ENCODE measurements around the gene RAB12.

RAB12 gene

DNA sequence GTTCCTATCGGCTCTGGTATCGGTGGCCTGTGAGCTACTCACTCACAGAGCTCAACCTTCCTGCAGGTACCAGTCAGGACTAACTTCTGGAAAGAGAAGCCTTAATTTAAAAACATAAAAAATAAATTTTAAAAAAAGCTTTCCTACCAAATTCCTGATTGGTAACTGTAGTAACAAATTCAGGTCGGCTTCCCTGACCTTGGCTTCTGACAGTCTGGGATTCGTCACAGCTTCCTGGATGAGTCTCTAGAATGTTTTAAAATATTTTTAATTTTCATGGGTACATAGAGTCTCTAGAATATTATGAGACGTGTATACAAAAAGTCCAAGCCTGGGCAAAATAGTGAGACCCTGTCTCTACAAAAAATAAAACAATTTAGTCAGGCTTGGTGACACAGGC is 51.1 kb downstream of the RAB12 start:
- TF ChIP-seq, protein P1, sequence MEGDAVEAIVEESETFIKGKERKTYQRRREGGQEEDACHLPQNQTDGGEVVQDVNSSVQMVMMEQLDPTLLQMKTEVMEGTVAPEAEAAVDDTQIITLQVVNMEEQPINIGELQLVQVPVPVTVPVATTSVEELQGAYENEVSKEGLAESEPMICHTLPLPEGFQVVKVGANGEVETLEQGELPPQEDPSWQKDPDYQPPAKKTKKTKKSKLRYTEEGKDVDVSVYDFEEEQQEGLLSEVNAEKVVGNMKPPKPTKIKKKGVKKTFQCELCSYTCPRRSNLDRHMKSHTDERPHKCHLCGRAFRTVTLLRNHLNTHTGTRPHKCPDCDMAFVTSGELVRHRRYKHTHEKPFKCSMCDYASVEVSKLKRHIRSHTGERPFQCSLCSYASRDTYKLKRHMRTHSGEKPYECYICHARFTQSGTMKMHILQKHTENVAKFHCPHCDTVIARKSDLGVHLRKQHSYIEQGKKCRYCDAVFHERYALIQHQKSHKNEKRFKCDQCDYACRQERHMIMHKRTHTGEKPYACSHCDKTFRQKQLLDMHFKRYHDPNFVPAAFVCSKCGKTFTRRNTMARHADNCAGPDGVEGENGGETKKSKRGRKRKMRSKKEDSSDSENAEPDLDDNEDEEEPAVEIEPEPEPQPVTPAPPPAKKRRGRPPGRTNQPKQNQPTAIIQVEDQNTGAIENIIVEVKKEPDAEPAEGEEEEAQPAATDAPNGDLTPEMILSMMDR (IDR thresholded peaks at IDR 0.05; ENCODE audit: low read depth, low read length), result no peak
- H3K4me3 ChIP-seq (ENCODE audit: low read depth, low read length), result no peak overlapping the region

DNA sequence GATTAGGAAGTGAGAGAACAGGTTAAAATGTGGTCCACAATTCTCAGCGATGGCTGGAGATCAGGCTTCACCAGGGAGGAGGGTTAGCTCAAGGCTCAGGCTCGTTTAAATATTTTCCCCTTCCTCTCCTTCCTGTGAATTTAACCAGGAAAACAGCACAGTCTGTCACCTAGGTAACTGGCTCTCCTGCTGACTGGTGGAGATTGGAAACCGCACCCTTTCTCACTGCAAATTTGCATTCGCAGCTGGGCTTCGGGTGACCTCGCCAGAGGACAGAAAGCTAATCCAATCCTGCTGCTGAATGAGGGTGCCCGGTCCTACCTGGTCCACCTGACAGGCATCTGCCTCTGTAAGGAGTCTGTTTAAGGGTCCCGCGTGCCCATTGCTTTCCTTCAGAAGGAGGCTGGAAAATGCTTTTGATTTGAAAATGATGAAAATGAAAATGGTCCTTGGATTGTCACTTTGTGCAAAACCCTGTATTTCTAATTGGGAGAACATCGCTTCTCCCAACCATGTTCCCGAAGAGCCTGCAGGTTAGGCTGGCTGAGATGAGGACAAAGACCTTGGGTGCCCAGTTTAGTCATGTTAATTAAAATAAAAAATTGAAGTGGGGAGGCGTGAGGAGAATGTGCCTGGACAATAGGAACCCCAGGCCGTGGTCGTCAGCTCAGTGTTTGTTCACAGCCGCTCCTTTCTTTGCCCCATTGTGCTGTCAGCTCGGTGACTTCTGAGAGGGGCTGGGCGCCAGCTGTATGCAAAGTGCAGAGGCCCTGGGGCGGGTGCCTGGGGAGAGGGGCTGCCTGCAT is 52.7 kb downstream of the RAB12 start:
- TF ChIP-seq, protein P1 (IDR thresholded peaks at IDR 0.05; ENCODE audit: low read depth, low read length), result no peak
- H3K4me3 ChIP-seq (ENCODE audit: low read depth, low read length), result no peak overlapping the region

DNA sequence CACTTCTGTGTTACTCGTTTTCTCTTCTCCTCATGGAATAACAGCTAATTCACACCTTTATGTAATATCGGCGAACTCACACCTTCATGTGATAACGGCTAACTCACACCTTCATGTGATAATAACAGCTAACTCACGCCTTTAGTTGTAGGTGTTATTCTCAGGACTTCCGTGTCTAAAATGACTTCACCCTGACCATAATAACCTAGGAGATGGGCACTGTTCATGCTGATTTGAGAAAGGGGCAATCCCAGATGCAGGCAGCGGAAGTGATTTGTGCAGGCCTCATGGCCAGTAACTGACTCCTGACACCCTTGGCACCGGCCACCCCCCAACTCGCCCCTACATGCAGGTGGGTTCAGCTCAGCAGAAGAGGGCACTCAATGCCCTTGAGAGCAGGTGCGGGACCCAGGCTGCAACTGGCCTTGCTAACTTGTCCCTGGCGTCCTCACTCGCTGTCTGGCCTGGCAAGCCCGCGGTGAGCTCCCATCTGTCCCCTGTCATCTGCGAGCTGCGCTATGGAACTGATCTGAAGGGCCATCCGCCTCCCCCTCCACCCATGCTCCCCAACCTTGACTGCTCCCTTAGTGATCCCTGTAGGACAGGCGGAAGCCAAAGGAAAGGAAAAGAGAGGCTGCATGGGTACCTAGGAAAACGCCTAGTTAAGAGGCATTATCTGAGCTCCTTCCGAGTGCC is 53.5 kb downstream of the RAB12 start:
- H3K4me3 ChIP-seq (ENCODE audit: low read depth, low read length), result no peak overlapping the region
- TF ChIP-seq, protein P1 (IDR thresholded peaks at IDR 0.05; ENCODE audit: low read depth, low read length), result no peak

DNA sequence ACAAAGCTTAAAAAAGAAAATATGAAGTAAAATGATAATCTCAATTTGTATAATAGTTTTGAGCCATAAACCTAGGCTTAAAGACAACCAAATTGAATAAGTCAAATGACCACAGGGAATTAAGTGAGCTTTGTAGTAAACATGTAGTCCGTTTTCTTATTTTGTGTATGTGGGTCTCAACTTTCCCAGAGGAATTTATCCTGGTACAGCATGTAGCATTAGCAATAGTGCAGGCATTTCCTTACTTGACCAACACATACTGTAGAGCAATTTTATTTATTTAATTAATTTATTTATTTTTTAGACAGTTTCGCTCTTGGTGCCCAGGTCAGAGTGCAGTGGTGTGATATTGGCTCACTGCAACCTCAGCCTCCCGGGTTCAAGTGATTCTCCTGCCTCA is 58.6 kb downstream of the RAB12 start:
- TF ChIP-seq, protein P1 (IDR thresholded peaks at IDR 0.05; ENCODE audit: low read depth, low read length), result no peak
- no peak overlapping the region for H3K4me3 ChIP-seq (ENCODE audit: low read depth, low read length)

DNA sequence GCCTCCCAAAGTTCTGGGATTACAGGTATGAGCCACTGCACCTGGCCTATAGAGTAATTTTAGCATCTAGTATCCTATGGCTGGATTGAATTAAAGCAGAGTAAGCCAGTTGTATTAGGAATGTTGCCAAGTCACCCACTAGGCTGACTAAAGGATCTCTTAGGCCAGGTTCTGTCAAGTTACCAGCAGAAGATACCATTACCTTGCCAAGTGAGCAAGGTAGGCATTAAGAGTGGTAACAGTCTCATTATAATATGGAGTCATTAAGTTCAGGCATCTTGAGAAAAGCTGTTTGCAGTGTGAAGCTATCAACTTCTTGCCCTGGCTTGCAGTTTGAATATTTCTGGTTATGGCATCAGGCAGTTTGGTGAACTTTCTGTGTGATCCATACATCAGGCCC is 59.1 kb downstream of the RAB12 start:
- TF ChIP-seq, protein P1 (IDR thresholded peaks at IDR 0.05; ENCODE audit: low read depth, low read length), result no peak
- no peak overlapping the region for H3K4me3 ChIP-seq (ENCODE audit: low read depth, low read length)

DNA sequence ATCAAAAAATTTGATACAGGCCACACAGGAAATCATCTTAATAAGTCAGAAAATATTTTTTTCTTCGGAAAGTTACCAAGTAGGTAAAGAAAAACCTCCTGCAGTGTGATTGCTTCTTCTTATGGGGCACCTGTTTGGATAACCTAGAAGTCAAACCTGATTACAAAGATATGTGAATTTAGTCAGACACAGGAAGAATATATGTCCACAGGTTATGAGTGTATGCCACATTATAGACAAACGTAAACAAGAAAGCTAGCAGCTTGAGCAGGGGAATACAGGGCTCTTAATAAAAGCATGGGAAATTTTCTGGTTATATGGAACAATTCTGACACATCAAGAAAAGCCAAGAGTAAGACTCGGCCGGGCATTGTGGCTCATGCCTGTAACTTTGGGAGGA is 60.3 kb downstream of the RAB12 start:
- TF ChIP-seq, protein P1 (IDR thresholded peaks at IDR 0.05; ENCODE audit: low read depth, low read length), result no peak
- H3K4me3 ChIP-seq (ENCODE audit: low read depth, low read length), result no peak overlapping the region
